ENCODE results near the gene SCUBE2. TPM values are rescaled to one million over a fixed set of nuclear protein-coding genes. Genes with fewer than 3 reads are reported as not detected.

The SCUBE2 gene
- total and polyA plus RNA-seq, 2 donors (not counting 1 experiment from before 2014, with no cell fraction given) = not detected

DNA sequence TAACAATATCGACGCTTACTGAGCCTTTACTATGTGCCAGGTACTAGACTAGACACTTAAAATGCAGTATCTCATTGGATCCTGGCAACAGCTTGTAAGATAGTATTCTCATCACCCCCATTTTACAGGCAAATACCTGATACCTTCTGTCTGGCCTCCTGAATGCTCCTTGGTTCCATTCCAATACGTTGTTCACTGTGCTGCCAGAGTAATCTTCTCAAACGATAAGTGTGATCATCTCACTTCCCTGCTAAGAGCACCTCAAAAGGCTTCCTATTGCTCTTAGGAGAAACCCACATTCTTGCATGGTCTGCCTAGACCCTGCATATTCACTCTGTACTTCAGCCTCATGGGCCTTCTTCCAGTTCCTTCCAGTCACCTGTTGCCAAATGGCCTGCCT is 86.3 kb downstream of the SCUBE2 start:
- intact Hi-C loops (cut with micrococcal nuclease) = loop anchor here (2.0 kb wide), 1 partner anchor 40 kb away; the partner anchor contains the start of gene TMEM9B
- ChIA-PET CTCF (interaction anchor here (3.7 kb wide), 1 partner anchor 11 kb away, joined by 17 read pairs; no protein-coding TSS in a partner anchor), POLR2A (no interaction called here)
- no peak for ATAC-seq (ENCODE audit: low read depth)
- Mint-ChIP-seq H3K27me3 (peaks cover 39% of the 10 kb centered on the region), H3K4me3 (peak overlapping the region; percentile 74), H3K27ac (no peak overlapping the region), H3K4me1 (peaks cover 16% of the 10 kb centered on the region), H3K9me3 (ENCODE audit: insufficient read depth) (no peaks in the 10 kb centered on the region)
- no peak overlapping the region for H2AFZ ChIP-seq (ENCODE audit: insufficient read depth, low read depth, low read length, poor library complexity, severe bottlenecking)
- no peak overlapping the region for H3K4me2 ChIP-seq (replicated peaks; ENCODE audit: low read depth, low read length, poor library complexity, severe bottlenecking)
- H3K9ac ChIP-seq (ENCODE audit: low read length) = no peak overlapping the region
- H3K9me3 ChIP-seq (ENCODE audit: control extremely low read depth in 1 of 3, control insufficient read depth in 2 of 3, insufficient read depth in 1 of 3, low read length in 2 of 3) = peaks cover 0 to 12% (median 2%) of the 10 kb centered on the region in 3 donors
- no peak for TF ChIP-seq EZH2 (IDR thresholded peaks at IDR 0.05; ENCODE audit: borderline replicate concordance, insufficient read depth, low read depth, low read length, poor library complexity, severe bottlenecking)
- TF ChIP-seq, protein P1, sequence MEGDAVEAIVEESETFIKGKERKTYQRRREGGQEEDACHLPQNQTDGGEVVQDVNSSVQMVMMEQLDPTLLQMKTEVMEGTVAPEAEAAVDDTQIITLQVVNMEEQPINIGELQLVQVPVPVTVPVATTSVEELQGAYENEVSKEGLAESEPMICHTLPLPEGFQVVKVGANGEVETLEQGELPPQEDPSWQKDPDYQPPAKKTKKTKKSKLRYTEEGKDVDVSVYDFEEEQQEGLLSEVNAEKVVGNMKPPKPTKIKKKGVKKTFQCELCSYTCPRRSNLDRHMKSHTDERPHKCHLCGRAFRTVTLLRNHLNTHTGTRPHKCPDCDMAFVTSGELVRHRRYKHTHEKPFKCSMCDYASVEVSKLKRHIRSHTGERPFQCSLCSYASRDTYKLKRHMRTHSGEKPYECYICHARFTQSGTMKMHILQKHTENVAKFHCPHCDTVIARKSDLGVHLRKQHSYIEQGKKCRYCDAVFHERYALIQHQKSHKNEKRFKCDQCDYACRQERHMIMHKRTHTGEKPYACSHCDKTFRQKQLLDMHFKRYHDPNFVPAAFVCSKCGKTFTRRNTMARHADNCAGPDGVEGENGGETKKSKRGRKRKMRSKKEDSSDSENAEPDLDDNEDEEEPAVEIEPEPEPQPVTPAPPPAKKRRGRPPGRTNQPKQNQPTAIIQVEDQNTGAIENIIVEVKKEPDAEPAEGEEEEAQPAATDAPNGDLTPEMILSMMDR (IDR thresholded peaks at IDR 0.05) = no peak
- H3K4me1 ChIP-seq (ENCODE audit: control insufficient read depth in 2 of 2, insufficient read depth in 2 of 2, low read length in 2 of 2) = peaks cover 18 to 19% of the 10 kb centered on the region in 2 donors
- no peaks in the 10 kb centered on the region for H3K36me3 ChIP-seq (replicated peaks in 1 of 2; ENCODE audit: control extremely low read depth in 1 of 2, control insufficient read depth in 1 of 2, extremely low read depth in 1 of 2, insufficient read depth in 2 of 2, low read length in 1 of 2)
- no peaks in the 10 kb centered on the region for H4K20me1 ChIP-seq (ENCODE audit: control insufficient read depth, insufficient read depth, low read length, poor library complexity, severe bottlenecking)
- no peak overlapping the region for H3K4me3 ChIP-seq (ENCODE audit: control extremely low read depth in 1 of 5, extremely low read depth in 1 of 5, insufficient read depth in 1 of 5, low read depth in 2 of 5, low read length in 4 of 5)
- WGBS (ENCODE audit: insufficient coverage) = 86% methylated on average over 4 of the region's 4 CpGs
- H3K27me3 ChIP-seq (replicated peaks in 1 of 4; ENCODE audit: control extremely low read depth in 1 of 4, control insufficient read depth in 3 of 4, insufficient read depth in 4 of 4, low read length in 3 of 4) = peaks cover 2 to 54% (median 43%) of the 10 kb centered on the region in 4 experiments
- no peak overlapping the region for H3K27ac ChIP-seq (ENCODE audit: low read length in 2 of 2)
- no peaks in the 10 kb centered on the region for H3K79me2 ChIP-seq (ENCODE audit: control insufficient read depth, insufficient read depth, low read length)
- no peak for DNase-seq

- ChIA-PET CTCF (interaction anchor here (1.2 to 3.7 kb wide), 2 partner anchors 11 to 12 kb away, joined by 7 to 17 read pairs; no protein-coding TSS in a partner anchor), POLR2A (no interaction called here)
- peaks cover 2 to 56% (median 45%) of the 10 kb centered on the region in 4 experiments for H3K27me3 ChIP-seq (replicated peaks in 1 of 4; ENCODE audit: control extremely low read depth in 1 of 4, control insufficient read depth in 3 of 4, insufficient read depth in 4 of 4, low read length in 3 of 4)
- peak; percentile 18 for ATAC-seq (ENCODE audit: low read depth)
- peaks cover 16% of the 10 kb centered on the region for H3K4me1 Mint-ChIP-seq
- TF ChIP-seq, protein P1 (IDR thresholded peaks at IDR 0.05) = no peak
- TF ChIP-seq EZH2 (IDR thresholded peaks at IDR 0.05; ENCODE audit: borderline replicate concordance, insufficient read depth, low read depth, low read length, poor library complexity, severe bottlenecking) = peak; percentile 67
- no peaks in the 10 kb centered on the region for H3K9me3 Mint-ChIP-seq (ENCODE audit: insufficient read depth)
- intact Hi-C loops (cut with micrococcal nuclease) = loop anchor here (2.0 kb wide), 1 partner anchor 40 kb away; the partner anchor contains the start of gene TMEM9B
- peak overlapping the region in 4 of 5 experiments; percentile 23 to 60 (median 55) for H3K4me3 ChIP-seq (ENCODE audit: control extremely low read depth in 1 of 5, extremely low read depth in 1 of 5, insufficient read depth in 1 of 5, low read depth in 2 of 5, low read length in 4 of 5)
- H3K9me3 ChIP-seq (ENCODE audit: control extremely low read depth in 1 of 3, control insufficient read depth in 2 of 3, insufficient read depth in 1 of 3, low read length in 2 of 3) = peaks cover 0 to 12% (median 0%) of the 10 kb centered on the region in 3 donors
- DNase-seq = no peak
- H2AFZ ChIP-seq (ENCODE audit: insufficient read depth, low read depth, low read length, poor library complexity, severe bottlenecking) = peak overlapping the region; percentile 79
- no peaks in the 10 kb centered on the region for H4K20me1 ChIP-seq (ENCODE audit: control insufficient read depth, insufficient read depth, low read length, poor library complexity, severe bottlenecking)
- peak overlapping the region; percentile 74 for H3K4me3 Mint-ChIP-seq
- peaks cover 18 to 19% of the 10 kb centered on the region in 2 donors for H3K4me1 ChIP-seq (ENCODE audit: control insufficient read depth in 2 of 2, insufficient read depth in 2 of 2, low read length in 2 of 2)
- peak overlapping the region; percentile 66 for H3K9ac ChIP-seq (ENCODE audit: low read length)
- H3K27ac Mint-ChIP-seq = no peak overlapping the region
- WGBS (ENCODE audit: insufficient coverage) = 10% methylated on average over 63 of the region's 69 CpGs
- H3K27ac ChIP-seq (ENCODE audit: low read length in 2 of 2) = no peak overlapping the region
- H3K4me2 ChIP-seq (replicated peaks; ENCODE audit: low read depth, low read length, poor library complexity, severe bottlenecking) = peak overlapping the region; percentile 94
- H3K36me3 ChIP-seq (replicated peaks in 1 of 2; ENCODE audit: control extremely low read depth in 1 of 2, control insufficient read depth in 1 of 2, extremely low read depth in 1 of 2, insufficient read depth in 2 of 2, low read length in 1 of 2) = no peaks in the 10 kb centered on the region
- H3K27me3 Mint-ChIP-seq = peaks cover 45% of the 10 kb centered on the region
- no peaks in the 10 kb centered on the region for H3K79me2 ChIP-seq (ENCODE audit: control insufficient read depth, insufficient read depth, low read length)
Observed at GRCh38 chr11:9004183-9004926, 87.0 kb downstream of the SCUBE2 start.
